Body of pancreas (tissue), 4 donors: ENCODE results near the gene KIF3A.

Experiments
- POLR2A ChIP-seq, 3 donors: fragments of 450-650 bp; IDR thresholded peaks; one replicate each; pipeline ENCODE4 v1.6.1; 2016; ENCODE audit warnings: antibody characterized with exemption in 3 of 3, mild to moderate bottlenecking in 2 of 3
- TF ChIP-seq, protein P1 (sequence below), 7 experiments: fragments of 450-650 bp in 4 of 7; fragments of 200-600 bp in 3 of 7; sonication (generic) in 3 of 7; IDR thresholded peaks; one replicate each; pipeline ENCODE4 v1.5.1; 2016 to 2019; ENCODE audit warnings: antibody characterized with exemption in 7 of 7

DNA sequence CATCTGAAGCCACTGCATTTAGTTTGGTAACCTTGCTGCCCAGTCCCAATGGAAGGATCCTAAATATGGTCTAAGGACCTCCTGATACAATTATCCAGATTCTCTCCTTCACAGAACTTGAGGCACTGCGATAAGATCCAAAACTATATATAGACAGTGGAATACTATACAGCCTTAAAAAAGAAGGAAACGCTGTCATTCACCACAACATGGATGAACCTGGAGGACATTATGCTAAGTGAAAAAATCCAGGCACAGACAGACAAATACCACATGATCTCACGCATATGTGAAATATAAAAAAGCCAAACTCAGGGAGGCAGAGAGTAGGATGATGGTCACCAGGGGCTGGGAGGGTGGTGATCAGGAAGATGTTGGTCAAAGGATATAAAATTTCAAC lies 66.3 kb downstream of the KIF3A start:
- TF ChIP-seq, protein P1, sequence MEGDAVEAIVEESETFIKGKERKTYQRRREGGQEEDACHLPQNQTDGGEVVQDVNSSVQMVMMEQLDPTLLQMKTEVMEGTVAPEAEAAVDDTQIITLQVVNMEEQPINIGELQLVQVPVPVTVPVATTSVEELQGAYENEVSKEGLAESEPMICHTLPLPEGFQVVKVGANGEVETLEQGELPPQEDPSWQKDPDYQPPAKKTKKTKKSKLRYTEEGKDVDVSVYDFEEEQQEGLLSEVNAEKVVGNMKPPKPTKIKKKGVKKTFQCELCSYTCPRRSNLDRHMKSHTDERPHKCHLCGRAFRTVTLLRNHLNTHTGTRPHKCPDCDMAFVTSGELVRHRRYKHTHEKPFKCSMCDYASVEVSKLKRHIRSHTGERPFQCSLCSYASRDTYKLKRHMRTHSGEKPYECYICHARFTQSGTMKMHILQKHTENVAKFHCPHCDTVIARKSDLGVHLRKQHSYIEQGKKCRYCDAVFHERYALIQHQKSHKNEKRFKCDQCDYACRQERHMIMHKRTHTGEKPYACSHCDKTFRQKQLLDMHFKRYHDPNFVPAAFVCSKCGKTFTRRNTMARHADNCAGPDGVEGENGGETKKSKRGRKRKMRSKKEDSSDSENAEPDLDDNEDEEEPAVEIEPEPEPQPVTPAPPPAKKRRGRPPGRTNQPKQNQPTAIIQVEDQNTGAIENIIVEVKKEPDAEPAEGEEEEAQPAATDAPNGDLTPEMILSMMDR (IDR thresholded peaks at IDR 0.05): no peak
- no peak for TF ChIP-seq POLR2A (IDR thresholded peaks at IDR 0.05)
